SK-N-SH (cell line): ENCODE measurements around the gene RAF1.

Source experiments
- CHD2 ChIP-seq: fragments of 150-350 bp; IDR thresholded peaks from 2 replicates; pipeline ENCODE4 v1.6.1; 2018; ENCODE audit warnings: low read length; ENCODE audit not compliant: partially characterized antibody
- CTCF ChIP-seq: fragments of 200-600 bp; sonication (generic); IDR thresholded peaks from 2 replicates; pipeline ENCODE4 v1.6.1; 2017; ENCODE audit warnings: antibody characterized with exemption, mild to moderate bottlenecking, moderate library complexity
- EP300 ChIP-seq, 2 experiments: IDR thresholded peaks; 2 replicates each; pipeline versions ENCODE4 v1.4.0 to v1.6.1; 2012; ENCODE audit warnings: borderline replicate concordance in 1 of 2, low read depth in 1 of 2, low read length in 1 of 2
- EZH2phosphoT487 ChIP-seq: fragments of 200-600 bp; sonication (generic); IDR thresholded peaks from 2 replicates; pipeline ENCODE4 v1.6.1; 2017; ENCODE audit warnings: low read depth, mixed run types, mild to moderate bottlenecking, antibody characterized with exemption, moderate library complexity, borderline replicate concordance
- FOXM1 ChIP-seq: IDR thresholded peaks from 2 replicates; pipeline ENCODE4 v1.4.0; 2012; ENCODE audit warnings: low read depth, mild to moderate bottlenecking
- GABPA ChIP-seq: IDR thresholded peaks from 2 replicates; pipeline ENCODE4 v1.4.0; 2012; ENCODE audit warnings: low read depth, mild to moderate bottlenecking
- MEF2A ChIP-seq: IDR thresholded peaks from 2 replicates; pipeline ENCODE4 v1.4.0; 2012; ENCODE audit warnings: low read depth, borderline replicate concordance
- POLR2AphosphoS5 ChIP-seq: IDR thresholded peaks from 2 replicates; pipeline ENCODE4 v1.6.1; 2012; ENCODE audit warnings: low read depth, low read length
- RAD21 ChIP-seq: IDR thresholded peaks from 2 replicates; pipeline ENCODE4 v1.6.1; 2012; ENCODE audit warnings: mild to moderate bottlenecking, low read length
- REST ChIP-seq: IDR thresholded peaks from 2 replicates; pipeline ENCODE4 v1.6.1; 2012; ENCODE audit warnings: mild to moderate bottlenecking, low read depth, low read length, moderate library complexity
- RFX5 ChIP-seq: IDR thresholded peaks from 2 replicates; pipeline ENCODE4 v1.6.1; 2012; ENCODE audit warnings: mild to moderate bottlenecking, improper control_type of control experiment, low read length
- SMC3 ChIP-seq: IDR thresholded peaks from 2 replicates; pipeline ENCODE4 v1.6.1; 2012; ENCODE audit warnings: low read depth, low read length, improper control_type of control experiment
- ZBTB33 ChIP-seq: IDR thresholded peaks from 2 replicates; pipeline ENCODE4 v1.4.0; 2012; ENCODE audit warnings: low read depth, borderline replicate concordance
- TF ChIP-seq, protein P1 (sequence below): IDR thresholded peaks from 2 replicates; pipeline ENCODE4 v1.4.0; 2012; ENCODE audit warnings: low read depth

GRCh38 chr3:12681943-12682390 lies 18.1 kb upstream of the RAF1 start:
- no peak for TF ChIP-seq POLR2AphosphoS5
- TF ChIP-seq CTCF, result no peak
- TF ChIP-seq CHD2, result no peak
- TF ChIP-seq RFX5, result no peak
- TF ChIP-seq GABPA, result no peak
- no peak for TF ChIP-seq ZBTB33
- TF ChIP-seq EZH2phosphoT487, result no peak
- TF ChIP-seq EP300 (IDR thresholded peaks at IDR 0.05; ENCODE audit: borderline replicate concordance in 1 of 2, low read depth in 1 of 2, low read length in 1 of 2), result no peak
- TF ChIP-seq, protein P1, sequence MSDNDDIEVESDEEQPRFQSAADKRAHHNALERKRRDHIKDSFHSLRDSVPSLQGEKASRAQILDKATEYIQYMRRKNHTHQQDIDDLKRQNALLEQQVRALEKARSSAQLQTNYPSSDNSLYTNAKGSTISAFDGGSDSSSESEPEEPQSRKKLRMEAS, result no peak
- TF ChIP-seq FOXM1, result no peak
- no peak for TF ChIP-seq REST
- no peak for TF ChIP-seq SMC3
- TF ChIP-seq MEF2A, result no peak
- no peak for TF ChIP-seq RAD21
